Gastroesophageal sphincter (tissue), 3 donors: ENCODE measurements around the gene NLRP8.

Experiments used
- CTCF ChIP-seq, 4 experiments: fragments of 200-600 bp in 2 of 4; fragments of 450-650 bp in 2 of 4; sonication (generic) in 1 of 4; IDR thresholded peaks; one replicate each; pipeline ENCODE4 v1.5.1; 2017 to 2019; ENCODE audit warnings: antibody characterized with exemption in 4 of 4, mild to moderate bottlenecking in 2 of 4, moderate library complexity in 2 of 4
- POLR2A ChIP-seq, 2 donors: fragments of 450-650 bp; IDR thresholded peaks; one replicate each; pipeline ENCODE4 v1.6.1; 2017; ENCODE audit warnings: antibody characterized with exemption in 2 of 2, mild to moderate bottlenecking in 2 of 2, moderate library complexity in 1 of 2

- TF ChIP-seq CTCF (IDR thresholded peaks at IDR 0.05) (no peak), POLR2A (IDR thresholded peaks at IDR 0.05) (no peak)
These were observed 15.7 kb upstream of the NLRP8 start, which contains the start of gene NLRP13 for GRCh38 chr19:55931936-55932386.
